Measurements from ENCODE around the gene GABARAPL1. TPM values are rescaled to one million over a fixed set of nuclear protein-coding genes. Genes with fewer than 3 reads are reported as not detected.

The GABARAPL1 gene
- total RNA-seq (2022; extraction: Qiagen RNA extraction; ENCODE audit: low read depth), result 34.0 to 59.7 TPM (median 39.5 TPM) in 5 replicates

DNA sequence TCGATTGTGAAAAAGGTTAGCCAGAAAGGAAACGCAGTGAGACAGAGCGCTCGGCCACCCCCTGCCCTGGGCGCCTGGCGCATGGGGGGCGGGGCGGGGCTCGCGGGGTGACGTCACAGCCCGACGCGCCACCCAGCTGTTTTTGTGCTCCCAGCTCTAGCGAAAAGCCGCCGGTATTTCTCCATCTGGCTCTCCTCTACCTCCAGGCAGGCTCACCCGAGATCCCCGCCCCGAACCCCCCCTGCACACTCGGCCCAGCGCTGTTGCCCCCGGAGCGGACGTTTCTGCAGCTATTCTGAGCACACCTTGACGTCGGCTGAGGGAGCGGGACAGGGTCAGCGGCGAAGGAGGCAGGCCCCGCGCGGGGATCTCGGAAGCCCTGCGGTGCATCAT is at the start of gene GABARAPL1:
Gene GABARAPL1 (plus strand): TSS at position 139 of the 393 bp plus-strand sequence. CDS start 253 bp downstream, at position 392.

DNA sequence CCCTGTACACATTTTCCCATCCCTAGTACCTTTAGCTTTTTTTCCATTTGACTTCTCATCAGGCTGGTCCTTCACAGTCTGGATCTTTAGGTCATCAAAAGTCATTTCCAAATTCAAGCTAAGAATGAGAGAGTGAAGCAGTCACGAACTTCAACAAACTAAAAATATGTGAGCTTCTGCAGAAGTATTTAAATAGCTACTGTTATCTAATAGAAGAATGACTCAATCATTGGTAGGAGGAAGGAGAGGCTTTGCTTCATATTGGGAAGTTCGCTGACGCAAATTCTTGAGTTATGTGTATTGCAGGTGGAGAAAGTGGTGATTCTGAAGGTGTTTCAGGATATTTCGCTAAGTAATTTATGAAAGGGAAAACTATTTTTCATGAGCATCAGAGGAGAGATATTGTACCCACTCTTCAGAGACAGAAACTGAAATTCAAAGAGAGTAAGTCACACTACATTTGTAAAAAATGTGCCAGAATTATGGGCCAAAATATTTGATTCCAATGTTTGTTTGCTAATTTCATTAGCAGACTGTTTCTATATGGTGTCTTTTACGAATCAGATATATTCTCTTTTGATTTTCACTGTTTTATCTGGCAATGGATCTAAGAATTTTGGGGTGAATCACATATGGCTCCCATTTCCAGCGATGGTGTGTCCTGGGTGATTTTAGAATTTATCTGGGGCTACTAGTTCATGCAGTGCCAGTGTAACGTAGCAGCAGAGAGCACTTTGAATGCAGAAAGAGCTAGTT is 40.5 kb upstream of the GABARAPL1 start, which contains the start of gene OLR1:
Gene OLR1 (minus strand): TSS at position 160 of the 756 bp plus-strand sequence. CDS start 55 bp downstream, at position 105.

DNA sequence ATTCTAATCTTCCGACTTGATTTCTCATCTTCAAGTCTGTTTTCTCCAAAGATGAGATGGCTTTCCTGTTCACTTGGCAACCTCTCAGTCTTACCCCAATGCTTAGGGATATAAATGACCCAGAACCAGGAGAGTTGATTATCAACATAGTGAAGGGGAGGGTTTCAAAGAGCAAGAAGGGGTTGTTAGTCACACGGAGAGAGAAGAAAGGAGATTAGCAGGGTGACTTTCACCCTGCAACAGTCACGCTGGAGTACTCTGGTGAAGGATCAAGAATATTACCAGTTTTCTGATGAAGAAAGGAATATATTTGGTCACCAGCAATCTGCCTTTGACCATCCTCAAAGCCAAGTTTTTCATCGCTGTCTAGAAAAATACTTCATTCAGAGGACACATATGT is 33.9 kb upstream of the GABARAPL1 start, which contains the start of gene TMEM52B:
Gene TMEM52B (plus strand): TSS at position 212 of the 400 bp plus-strand sequence. CDS start 543 bp downstream, outside the sequence.

Other genes starting within 250 kb of the GABARAPL1 start
- not detected in 5 replicates for gene CLEC12A, start 241.5 kb upstream of the GABARAPL1 start, total RNA-seq (2022; extraction: Qiagen RNA extraction; ENCODE audit: low read depth)
- not detected in 5 replicates for gene CLEC1B, start 213.8 kb upstream of the GABARAPL1 start, total RNA-seq (2022; extraction: Qiagen RNA extraction; ENCODE audit: low read depth)
- gene CLEC12B, start 202.2 kb upstream of the GABARAPL1 start, total RNA-seq (2022; extraction: Qiagen RNA extraction; ENCODE audit: low read depth), result not detected in 5 replicates
- not detected in 5 replicates for gene CLEC9A, start 182.2 kb upstream of the GABARAPL1 start, total RNA-seq (2022; extraction: Qiagen RNA extraction; ENCODE audit: low read depth)
- not detected in 5 replicates for gene CLEC1A, start 113.9 kb upstream of the GABARAPL1 start, total RNA-seq (2022; extraction: Qiagen RNA extraction; ENCODE audit: low read depth)
- not detected in 5 replicates for gene CLEC7A, start 82.7 kb upstream of the GABARAPL1 start, total RNA-seq (2022; extraction: Qiagen RNA extraction; ENCODE audit: low read depth)
- 0.89 to 2.3 TPM (median 1.6 TPM) in 5 replicates for gene OLR1, start 40.7 kb upstream of the GABARAPL1 start, total RNA-seq (2022; extraction: Qiagen RNA extraction; ENCODE audit: low read depth)
- gene TMEM52B, start 33.8 kb upstream of the GABARAPL1 start, total RNA-seq (2022; extraction: Qiagen RNA extraction; ENCODE audit: low read depth), result 0.12 to 0.36 TPM (median 0.16 TPM) in 5 replicates
- gene KLRD1, start 95.0 kb downstream of the GABARAPL1 start, total RNA-seq (2022; extraction: Qiagen RNA extraction; ENCODE audit: low read depth), result not detected in 5 replicates
- gene KLRK1, start 177.2 kb downstream of the GABARAPL1 start, total RNA-seq (2022; extraction: Qiagen RNA extraction; ENCODE audit: low read depth), result not detected in 5 replicates
- not detected in 5 replicates for gene KLRC4, start 196.9 kb downstream of the GABARAPL1 start, total RNA-seq (2022; extraction: Qiagen RNA extraction; ENCODE audit: low read depth)
- 0.21 to 0.36 TPM in 2 of 5 replicates, not detected in the others for gene KLRC3, start 207.7 kb downstream of the GABARAPL1 start, total RNA-seq (2022; extraction: Qiagen RNA extraction; ENCODE audit: low read depth)
- gene KLRC2, start 223.1 kb downstream of the GABARAPL1 start, total RNA-seq (2022; extraction: Qiagen RNA extraction; ENCODE audit: low read depth), result 1.2 to 2.0 TPM (median 1.4 TPM) in 5 replicates
- gene KLRC1, start 240.5 kb downstream of the GABARAPL1 start, total RNA-seq (2022; extraction: Qiagen RNA extraction; ENCODE audit: low read depth), result not detected in 5 replicates

Data from A549 treated with DMSO at 1 μM for 4 hours (cell line).